Colonic mucosa (tissue), 4 donors: ENCODE measurements around the gene GLCE. TPM values are rescaled to one million over a fixed set of nuclear protein-coding genes. Genes with fewer than 3 reads are reported as not detected.

Experiments used
- DNase-seq: peaks from one replicate; pipeline ENCODE4 v3.0.0-alpha.2; 2020
- H3K27ac ChIP-seq: fragments of 200-600 bp; one replicate; pipeline ENCODE4 v1.8.0; 2021
- H3K27me3 ChIP-seq: fragments of 200-600 bp; one replicate; pipeline ENCODE4 v1.8.0; 2021
- H3K36me3 ChIP-seq: fragments of 200-600 bp; one replicate; pipeline ENCODE4 v1.8.0; 2021
- H3K4me1 ChIP-seq: fragments of 200-600 bp; one replicate; pipeline ENCODE4 v1.8.0; 2021; ENCODE audit warnings: mild to moderate bottlenecking
- H3K4me3 ChIP-seq: fragments of 200-600 bp; one replicate; pipeline ENCODE4 v1.8.0; 2021
- H3K9ac ChIP-seq, 2 donors: one replicate each; pipeline ENCODE4 v1.7.0; 2013; ENCODE audit warnings: control low read depth in 2 of 2, low read depth in 2 of 2, low read length in 2 of 2
- H3K9me3 ChIP-seq: fragments of 200-600 bp; one replicate; pipeline ENCODE4 v1.8.0; 2021
- CTCF ChIP-seq: fragments of 200-600 bp; IDR thresholded peaks from one replicate; pipeline ENCODE4 v1.8.0; 2022; ENCODE audit warnings: antibody characterized with exemption, mild to moderate bottlenecking
- intact Hi-C: fragments of 100-400 bp; cut with DNase I; formaldehyde crosslinking; loops from one replicate; pipeline ENCODE4 v1.14.1; 2022
- total RNA-seq, 2 donors: library from RNA; stranded (reverse); fragmentation: NEBNext Ultra II Directional in 1 of 2; extraction: Animal tissue kit (Norgen Biotek cat#: 25700) in 1 of 2; gene quantifications; one replicate each; pipeline ENCODE4 v1.2.1, GENCODE V29; 2021
- donor health status: healthy.
- donor health status: DM: no; HTN: no; CAD: no.
- donor health status: DM: no; HTN: no; CAD: no.

Gene GLCE
- total RNA-seq, 2 donors from 2014 or later = 28.0 to 61.1 TPM

- Histone ChIP-seq H3K9ac (peak overlapping the region; percentile 12 to 60), H3K9me3 (no peaks in the 10 kb centered on the region), H3K36me3 (no peaks in the 10 kb centered on the region), H3K27me3 (no peaks in the 10 kb centered on the region), H3K27ac (peak overlapping the region; percentile 62), H3K4me1 (no peaks in the 10 kb centered on the region), H3K4me3 (peak overlapping the region; percentile 75)
- intact Hi-C loops = loop anchor here (10.0 kb wide), 2 partner anchors 65 to 95 kb away; no protein-coding TSS in a partner anchor
- no peak for TF ChIP-seq CTCF
- no peak for DNase-seq
Measured at GRCh38 chr15:69159805-69160140, 662 bp upstream of the GLCE start.

GRCh38 chr15:69161079-69161877 lies 843 bp downstream of the GLCE start:
- Histone ChIP-seq H3K36me3 (no peaks in the 10 kb centered on the region), H3K4me1 (no peaks in the 10 kb centered on the region), H3K4me3 (peak overlapping the region; percentile 75), H3K27me3 (no peaks in the 10 kb centered on the region), H3K27ac (peak overlapping the region; percentile 73), H3K9me3 (no peaks in the 10 kb centered on the region), H3K9ac (peak overlapping the region; percentile 90 to 92)
- intact Hi-C loops = loop anchor here (10.0 kb wide), 1 partner anchor 64 kb away; no protein-coding TSS in a partner anchor
- DNase-seq = peak; percentile 70
- no peak for TF ChIP-seq CTCF

- Histone ChIP-seq H3K9ac (peak overlapping the region; percentile 90 to 92), H3K27me3 (no peaks in the 10 kb centered on the region), H3K4me1 (no peaks in the 10 kb centered on the region), H3K9me3 (no peaks in the 10 kb centered on the region), H3K4me3 (peak overlapping the region; percentile 75), H3K27ac (peak overlapping the region; percentile 11), H3K36me3 (no peaks in the 10 kb centered on the region)
- no peak for DNase-seq
- intact Hi-C loops = loop anchor here (10.0 kb wide), 1 partner anchor 63 kb away; no protein-coding TSS in a partner anchor
- TF ChIP-seq CTCF = no peak
Measured at GRCh38 chr15:69161878-69162213, 1.4 kb downstream of the GLCE start.

- Histone ChIP-seq H3K9ac (no peak overlapping the region), H3K36me3 (no peaks in the 10 kb centered on the region), H3K4me3 (no peak overlapping the region), H3K4me1 (no peaks in the 10 kb centered on the region), H3K9me3 (no peaks in the 10 kb centered on the region), H3K27ac (no peak overlapping the region), H3K27me3 (no peaks in the 10 kb centered on the region)
- intact Hi-C loops = loop anchor here (10.0 kb wide), 1 partner anchor 62 kb away; no protein-coding TSS in a partner anchor
- DNase-seq = no peak
- no peak for TF ChIP-seq CTCF
Measured at GRCh38 chr15:69163141-69163669, 2.8 kb downstream of the GLCE start.

- Histone ChIP-seq H3K4me1 (no peaks in the 10 kb centered on the region), H3K9ac (no peak overlapping the region), H3K36me3 (no peaks in the 10 kb centered on the region), H3K9me3 (no peaks in the 10 kb centered on the region), H3K27ac (no peak overlapping the region), H3K27me3 (no peaks in the 10 kb centered on the region), H3K4me3 (no peak overlapping the region)
- intact Hi-C loops = loop anchor here (10.0 kb wide), 1 partner anchor 60 kb away; no protein-coding TSS in a partner anchor
- no peak for DNase-seq
- no peak for TF ChIP-seq CTCF
Measured at GRCh38 chr15:69164807-69165636, 4.6 kb downstream of the GLCE start.
